NCI-H510A treated with DMSO at 0.1 percent for 48 hours (cell line): ENCODE measurements around the gene ARVCF.
A peak's percentile ranks its signal among the peaks of the same experiment; 100 is the strongest.
"Not testable (repeated sequence)": the region's sequence is repeated elsewhere in the genome, so short reads cannot be mapped to it uniquely, and the experiment has no call there.

Source experiments
- DNase-seq: peaks from one replicate; lab custom pipeline; 2025; lab: John Stamatoyannopoulos, UW

Gene ARVCF

DNA sequence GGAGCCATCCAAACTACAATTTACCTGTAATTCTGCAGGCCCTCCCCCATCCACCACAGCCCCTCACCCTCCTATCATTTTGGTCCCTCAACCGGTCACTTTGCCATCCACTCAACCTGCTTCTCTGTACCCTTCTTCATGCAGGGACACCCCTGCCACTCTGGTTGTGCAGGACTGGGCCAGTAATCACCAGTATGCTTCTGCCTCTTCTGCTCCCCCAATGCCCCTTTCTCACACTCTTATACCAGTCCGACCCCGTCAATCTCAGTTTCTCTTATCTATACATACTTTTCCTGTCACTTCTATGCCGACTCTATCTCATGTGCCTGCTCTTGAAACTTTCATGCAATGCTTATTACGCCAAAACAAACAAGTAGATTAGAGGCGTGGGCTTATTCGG lies 80.1 kb downstream of the ARVCF start:
- DNase-seq, result no peak

DNA sequence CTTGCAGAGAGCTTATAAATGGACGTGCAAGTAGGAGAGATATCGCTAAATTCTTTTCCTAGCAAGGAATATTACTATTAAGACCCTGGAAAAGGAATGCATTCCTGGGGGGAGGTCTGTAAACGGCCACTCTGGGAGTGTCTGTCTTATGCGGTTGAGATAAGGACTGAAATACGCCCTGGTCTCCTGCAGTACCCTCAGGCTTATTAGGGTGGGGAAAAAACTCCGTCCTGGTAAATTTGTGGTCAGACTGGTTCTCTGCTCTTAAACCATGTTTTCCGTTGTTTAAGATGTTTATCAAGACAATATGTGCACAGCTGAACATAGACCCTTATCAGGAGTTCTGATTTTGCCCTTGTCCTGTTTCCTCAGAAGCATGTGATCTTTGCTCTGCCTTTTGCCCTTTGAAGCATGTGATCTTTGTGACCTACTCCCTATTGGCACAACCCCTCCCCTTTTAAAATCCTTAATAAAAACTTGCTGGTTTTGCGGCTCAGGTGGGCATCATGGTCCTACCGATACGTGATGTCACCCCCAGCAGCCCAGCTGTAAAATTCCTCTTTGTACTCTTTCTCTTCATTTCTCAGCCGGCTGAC lies 81.4 kb downstream of the ARVCF start:
- not testable (repeated sequence) for DNase-seq

DNA sequence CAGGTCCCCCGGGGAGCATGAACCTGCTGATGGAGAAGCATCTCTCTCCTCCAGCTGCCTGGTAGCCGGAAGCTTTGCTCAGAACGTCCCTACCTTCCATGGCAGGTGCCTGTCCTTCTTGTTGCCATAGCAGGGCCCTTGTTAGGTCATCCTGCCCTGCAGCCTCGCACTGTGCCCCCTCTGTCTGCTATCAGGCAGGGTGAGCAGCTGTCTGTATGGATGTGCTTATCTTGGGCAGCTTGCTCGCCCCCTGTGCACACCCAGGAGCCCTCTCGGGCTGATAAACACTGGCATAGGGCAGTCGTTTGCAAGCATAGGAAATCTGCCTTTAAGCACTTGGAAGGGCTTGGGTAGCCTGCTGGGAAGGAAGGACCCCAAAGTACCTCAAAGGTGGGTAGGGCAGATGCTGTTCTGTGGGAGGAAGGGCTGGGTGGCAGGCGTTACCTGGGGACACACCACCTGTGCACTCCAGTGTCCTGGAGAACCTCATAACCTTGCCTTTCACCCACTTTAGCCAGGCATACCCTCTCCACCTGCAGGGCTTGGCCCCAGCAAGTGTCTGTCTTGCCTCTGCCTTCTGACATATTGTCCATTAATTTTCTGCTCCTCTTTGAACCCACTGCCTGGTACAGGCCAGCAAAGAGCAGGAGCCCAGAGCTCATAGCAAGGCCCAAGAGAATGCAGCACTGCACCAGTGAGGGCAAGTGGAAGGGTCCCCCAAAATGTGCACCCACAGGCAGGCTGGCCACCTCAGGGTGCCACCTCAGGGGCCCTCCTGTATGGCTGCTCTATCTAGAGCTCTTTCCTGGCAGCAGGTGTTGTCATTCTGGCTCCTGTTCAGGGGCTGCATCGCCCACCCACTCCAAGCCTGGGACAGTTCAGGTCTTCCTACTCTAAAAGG lies 83.0 kb downstream of the ARVCF start:
- peak; percentile 64 for DNase-seq

DNA sequence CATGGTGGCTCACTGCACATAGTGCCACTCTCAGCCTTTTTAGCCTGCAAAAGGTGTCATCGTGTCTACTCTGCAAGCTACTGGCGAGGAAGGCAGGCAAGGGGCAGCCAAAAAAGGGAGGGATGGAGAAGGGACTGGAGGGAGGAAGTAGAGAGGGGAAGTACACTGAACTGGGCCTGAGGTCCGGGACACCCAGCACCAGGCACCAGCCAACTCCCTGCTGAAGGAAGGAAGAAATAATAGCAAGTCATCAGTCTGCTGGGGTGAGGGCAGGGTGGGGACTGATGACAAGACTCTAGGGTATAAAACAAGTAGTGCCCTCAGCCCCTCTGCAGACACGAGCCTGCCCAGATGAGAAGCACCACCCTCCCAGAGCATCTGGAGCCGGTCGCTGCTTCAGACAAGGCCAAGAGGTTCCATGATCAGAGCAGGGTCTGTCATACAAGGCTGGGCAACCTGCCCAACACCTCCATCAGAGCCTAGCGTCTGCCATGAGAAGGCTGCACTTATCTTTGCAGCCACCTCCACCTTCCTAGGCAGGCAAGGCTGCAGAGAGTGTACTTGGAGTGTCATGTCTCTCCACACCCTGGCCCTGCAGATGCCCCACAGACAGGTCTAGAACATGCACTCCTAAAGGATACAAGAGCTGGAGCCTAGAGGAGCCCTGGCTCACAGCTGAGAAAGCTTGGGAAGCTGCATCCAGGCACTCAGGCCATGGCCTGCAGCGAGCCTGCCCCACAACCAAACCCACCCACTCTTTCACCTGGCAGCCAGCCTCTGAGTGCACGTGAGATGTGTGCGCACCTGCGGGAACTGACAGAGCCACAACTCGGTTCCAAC lies 84.0 kb downstream of the ARVCF start:
- DNase-seq, result peak; percentile 64

DNA sequence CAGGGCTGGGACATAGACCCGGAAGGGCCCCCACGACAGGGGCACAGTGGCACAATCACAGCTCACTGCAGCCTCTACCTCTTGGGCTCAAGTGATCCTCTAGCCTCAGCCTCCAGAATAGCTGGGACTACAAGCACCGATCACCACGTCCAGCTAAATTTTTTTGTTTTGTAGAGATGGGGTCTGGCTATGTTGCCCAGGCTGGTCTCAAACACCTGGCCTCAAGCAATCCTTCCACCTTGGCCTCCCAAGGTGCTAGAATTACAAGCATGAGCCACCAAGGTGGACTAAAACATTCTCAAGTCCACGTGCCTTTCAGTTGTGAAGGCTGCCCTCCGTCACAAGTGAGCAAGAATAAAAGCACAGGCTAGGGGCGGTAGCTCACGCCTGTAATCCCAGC lies 85.1 kb downstream of the ARVCF start:
- DNase-seq, result no peak

DNA sequence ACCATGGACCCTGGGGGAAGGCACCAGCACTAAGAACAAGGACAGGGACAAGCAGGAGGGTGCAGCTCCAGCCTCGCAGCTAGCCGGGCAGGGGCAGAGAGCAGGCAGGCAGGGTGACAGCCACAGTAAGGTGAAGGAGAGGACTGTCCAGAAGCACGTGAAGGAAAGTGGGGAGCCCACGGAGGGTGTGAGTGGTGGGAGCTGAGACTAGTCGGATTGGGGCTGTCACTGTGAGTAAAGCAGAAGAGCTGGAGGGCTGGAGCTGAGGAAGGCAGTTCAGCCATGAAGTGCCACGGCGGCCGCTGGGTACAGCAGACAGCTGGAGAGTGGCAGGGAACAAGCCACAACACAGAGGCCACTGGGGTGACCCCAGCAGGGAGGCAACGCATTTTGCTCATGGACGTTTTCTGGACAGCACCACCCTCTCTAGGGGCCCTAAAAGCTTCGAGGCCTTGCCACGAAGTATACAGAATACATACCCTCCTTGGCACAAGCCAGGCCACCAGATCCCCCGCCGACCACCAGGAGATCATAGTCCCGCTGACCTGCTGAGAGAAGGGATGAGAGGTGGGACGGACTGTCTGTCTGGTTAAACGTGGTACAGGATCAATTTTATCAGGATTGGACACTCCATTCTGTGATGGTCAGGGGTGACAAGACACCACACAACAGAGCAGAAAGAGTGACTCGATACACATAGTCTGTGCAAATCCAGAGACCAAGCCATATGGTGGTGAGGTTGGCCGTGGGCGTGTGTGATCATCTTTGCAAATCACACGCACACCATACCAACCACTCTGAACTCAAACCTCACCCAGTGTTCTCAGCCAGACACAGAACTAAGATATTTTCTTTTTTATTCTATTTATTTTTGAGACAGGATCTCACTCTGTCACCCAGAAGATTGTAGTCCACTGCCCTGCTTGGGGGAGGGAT lies 85.8 kb downstream of the ARVCF start:
- no peak for DNase-seq

DNA sequence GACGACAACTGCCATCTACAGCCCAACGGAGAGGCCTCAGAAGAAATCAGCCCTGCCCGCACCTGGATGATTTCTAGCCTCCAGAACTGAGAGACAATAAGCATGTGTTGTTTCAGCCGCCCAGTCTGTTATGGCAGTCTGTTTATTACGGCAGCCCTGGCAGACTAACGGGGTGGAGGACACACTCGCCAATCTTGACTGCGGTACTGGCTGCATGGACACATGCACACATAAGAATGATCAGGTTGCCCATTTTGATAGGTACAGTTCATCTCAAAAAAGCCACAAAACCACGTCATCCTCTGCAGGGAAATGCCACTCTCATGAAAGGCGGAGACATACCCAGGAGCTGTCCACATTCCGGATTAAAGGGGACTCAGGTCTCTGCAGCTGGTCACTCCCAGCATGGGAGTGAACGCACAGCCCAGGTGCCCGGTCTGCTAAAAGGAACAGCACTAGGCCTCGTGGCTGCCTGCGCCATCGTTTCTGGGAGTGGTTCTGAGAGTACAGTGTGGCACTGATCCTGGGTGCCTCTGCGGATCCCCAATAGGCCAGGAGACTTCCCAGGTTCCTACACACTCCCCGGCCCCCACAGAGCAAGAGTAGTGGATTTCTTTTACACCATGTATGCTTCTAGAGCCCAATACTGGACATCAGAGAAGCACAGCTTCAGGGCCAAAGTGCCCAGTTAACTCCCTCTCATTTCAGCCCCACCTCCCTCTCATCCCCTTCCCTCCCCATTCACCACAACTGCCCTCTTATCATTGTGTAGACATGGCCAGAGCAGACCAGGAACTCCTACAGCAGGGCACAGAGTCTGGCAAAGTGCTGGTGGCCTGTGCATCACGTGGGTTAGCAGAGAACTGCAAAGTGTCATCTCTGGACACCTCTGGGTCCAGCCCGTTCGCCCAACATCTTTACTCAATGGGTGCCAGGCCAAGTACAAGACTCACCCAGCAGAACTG lies 86.8 kb downstream of the ARVCF start:
- DNase-seq, result no peak

DNA sequence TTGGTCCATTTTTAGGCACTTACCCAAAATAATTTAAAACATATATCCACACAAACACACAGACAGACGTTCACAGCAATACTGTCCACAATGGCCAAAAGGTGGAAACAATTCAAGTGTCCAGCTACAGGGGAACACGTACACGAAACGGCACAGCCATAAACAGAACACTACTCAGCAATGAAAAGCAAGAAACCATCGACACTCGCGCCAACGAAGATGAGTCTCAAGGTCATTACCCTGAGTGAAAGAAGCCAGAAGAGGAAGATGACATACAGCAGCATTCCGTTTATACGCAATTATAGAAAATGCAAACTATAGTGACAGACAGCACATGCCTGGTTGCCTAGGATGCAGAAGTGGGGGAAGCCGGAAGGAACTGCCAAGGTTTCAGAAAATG lies 88.4 kb downstream of the ARVCF start:
- no peak for DNase-seq

DNA sequence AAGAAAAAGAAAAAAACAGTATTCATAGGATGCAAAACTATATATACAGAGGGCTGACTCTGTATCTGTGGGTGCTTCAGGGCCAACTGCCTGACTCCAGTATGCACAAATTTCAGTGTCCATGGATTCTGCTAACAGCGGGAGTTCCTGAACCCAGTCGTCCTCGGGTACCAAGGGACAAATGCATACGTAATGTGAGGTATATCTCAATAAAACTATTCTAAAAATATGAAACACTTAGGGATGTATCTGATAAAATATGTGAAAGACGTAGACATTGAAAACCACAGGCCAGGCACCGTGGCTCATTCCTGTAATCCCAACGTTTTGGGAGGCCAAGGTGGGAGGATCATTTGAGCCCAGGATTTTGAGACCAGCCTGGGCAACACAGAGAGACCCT lies 88.9 kb downstream of the ARVCF start:
- no peak for DNase-seq

DNA sequence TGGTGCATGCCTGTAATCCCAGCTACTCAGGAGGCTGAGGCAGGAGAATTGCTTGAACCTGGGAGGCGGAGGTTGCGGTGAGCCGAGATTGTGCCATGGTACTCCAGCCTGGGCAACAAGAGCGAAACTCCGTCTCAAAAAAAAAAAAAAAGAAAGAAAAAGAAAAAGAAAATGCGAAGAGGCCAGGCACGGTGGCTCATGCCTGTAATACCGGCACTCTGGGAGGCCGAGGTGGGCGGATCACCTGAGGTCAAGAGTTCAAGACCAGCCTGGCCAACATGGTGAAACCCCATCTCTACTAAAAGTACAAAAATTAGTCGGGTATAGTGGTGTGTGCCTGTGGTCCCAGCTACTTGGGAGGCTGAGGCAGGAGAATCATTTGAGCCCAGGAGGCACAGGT lies 90.6 kb downstream of the ARVCF start:
- not testable (repeated sequence) for DNase-seq

DNA sequence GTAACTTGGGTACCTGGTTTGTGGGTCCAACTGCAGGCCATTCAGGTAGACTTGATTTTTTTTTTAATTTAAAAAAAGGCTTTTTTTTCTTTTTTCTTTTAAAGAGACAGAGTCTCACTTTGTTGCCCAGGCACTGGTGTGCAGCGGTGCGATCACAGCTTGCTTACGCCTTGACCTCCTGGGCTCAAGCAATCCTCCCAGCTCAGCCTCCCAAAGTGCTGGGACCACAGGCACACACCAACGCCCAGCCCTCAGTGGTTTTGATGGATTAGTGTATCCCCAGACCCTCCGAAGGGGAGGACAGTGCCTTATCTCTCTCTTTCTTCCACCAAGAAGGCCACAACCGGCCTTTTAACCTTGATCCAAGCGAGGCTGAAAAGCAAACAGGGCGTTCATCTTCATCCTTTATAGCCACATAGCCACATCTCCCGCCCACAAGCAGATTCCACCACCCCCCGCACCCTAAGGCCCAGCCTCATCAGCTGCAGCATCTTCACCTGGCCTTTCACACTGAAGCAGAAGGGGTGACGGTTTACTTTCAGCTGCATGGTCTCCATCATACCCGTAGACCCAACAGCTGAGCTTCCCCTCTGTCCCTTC lies 92.6 kb downstream of the ARVCF start:
- DNase-seq, result no peak

DNA sequence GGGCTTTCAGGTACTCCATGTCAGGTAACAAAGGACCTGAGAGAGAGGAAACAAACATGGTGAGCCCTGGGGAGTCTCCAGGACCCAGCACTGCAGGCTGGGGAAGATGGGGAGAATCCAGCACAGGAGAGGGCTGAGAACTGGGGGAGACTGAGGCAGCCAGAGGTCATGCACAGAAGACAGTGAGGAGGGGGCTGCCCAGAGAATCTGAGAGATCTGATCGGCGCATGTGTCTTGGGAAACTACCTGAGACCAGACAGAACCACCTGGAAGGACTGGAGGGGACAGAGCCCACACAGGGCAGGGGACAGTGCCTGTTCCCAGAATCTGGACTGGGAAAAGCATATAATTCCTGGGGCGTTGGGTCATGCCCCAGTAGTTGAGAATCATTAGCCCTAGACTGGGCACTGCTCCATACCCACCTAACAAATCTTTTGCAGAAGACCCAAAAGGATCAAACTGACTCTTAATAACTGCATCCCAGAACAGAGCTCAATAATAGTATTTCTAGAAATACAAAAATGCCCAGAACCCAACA lies 95.0 kb downstream of the ARVCF start:
- no peak for DNase-seq
